IMR-90 (cell line): Measurements from ENCODE around the gene JMJD6. TPM values are rescaled to one million over a fixed set of nuclear protein-coding genes. Genes with fewer than 3 reads are reported as not detected.
A peak's percentile ranks its signal among the peaks of the same experiment; 100 is the strongest.

ENCODE experiments used
- ATAC-seq: fragments of 200-7000 bp; cut with Tn5 transposase; 2 replicates; pipeline ENCODE4 v1.9.1; 2020; ENCODE audit warnings: low read depth, mild to moderate bottlenecking, moderate library complexity
- BruUV-seq: library from RNA; stranded (reverse); fragments of 400-500 nt; replicated peaks from 2 replicates; lab custom pipeline; 2021; lab: Mats Ljungman, UMichigan
- CTCF ChIA-PET: fragments of 300-600 bp; formaldehyde crosslinking; extraction: SDS; loops from one replicate; lab custom pipeline; 2021; ENCODE audit warnings: antibody characterized with exemption; lab: Yijun Ruan, JAX
- POLR2A ChIA-PET: fragments of 300-600 bp; sonication (Branson Sonifier 250); formaldehyde crosslinking; loops from one replicate; lab custom pipeline; 2022; ENCODE audit warnings: antibody characterized with exemption; ENCODE audit not compliant: unreplicated experiment; lab: Charles Lee
- DNase-seq: peaks from one replicate; pipeline ENCODE4 v3.0.0; 2013
- H2AFZ ChIP-seq: replicated peaks from 2 replicates; pipeline ENCODE3; 2013; ENCODE audit warnings: low read length, mild to moderate bottlenecking; ENCODE audit not compliant: poor library complexity
- H2AK5ac ChIP-seq: 2 replicates; pipeline ENCODE4 v1.6.1; 2013; ENCODE audit warnings: low read depth, low read length, inconsistent platforms
- H2AK9ac ChIP-seq: replicated peaks from 2 replicates; pipeline ENCODE3; 2013; ENCODE audit warnings: mild to moderate bottlenecking, low read depth, low read length, moderate library complexity; ENCODE audit not compliant: poor library complexity
- H2BK120ac ChIP-seq: 2 replicates; pipeline ENCODE4 v1.6.1; 2013; ENCODE audit warnings: low read depth, low read length, inconsistent platforms
- H2BK15ac ChIP-seq: 3 replicates; pipeline ENCODE4 v1.6.1; 2013; ENCODE audit warnings: low read depth, low read length, inconsistent platforms
- H2BK20ac ChIP-seq: 2 replicates; pipeline ENCODE4 v1.6.1; 2013; ENCODE audit warnings: low read depth, mild to moderate bottlenecking, inconsistent platforms, low read length, moderate library complexity
- H2BK5ac ChIP-seq: 2 replicates; pipeline ENCODE4 v1.6.1; 2013; ENCODE audit warnings: mild to moderate bottlenecking, low read depth, low read length, inconsistent platforms; ENCODE audit not compliant: poor library complexity, severe bottlenecking
- H3K14ac ChIP-seq: replicated peaks from 2 replicates; pipeline ENCODE4 v1.6.1; 2013; ENCODE audit warnings: low read depth, low read length, inconsistent platforms
- H3K18ac ChIP-seq: 2 replicates; pipeline ENCODE4 v1.6.1; 2013; ENCODE audit warnings: low read depth, low read length, control low read depth
- H3K23ac ChIP-seq: 2 replicates; pipeline ENCODE4 v1.6.1; 2013; ENCODE audit warnings: low read depth, low read length, inconsistent platforms
- H3K27ac ChIP-seq: 2 replicates; pipeline ENCODE4 v1.5.1; 2013; ENCODE audit warnings: mild to moderate bottlenecking, control low read depth, low read length; ENCODE audit not compliant: insufficient read depth
- H3K27me3 ChIP-seq: 2 replicates; pipeline ENCODE4 v1.6.1; 2013; ENCODE audit warnings: low read length; ENCODE audit not compliant: control insufficient read depth, insufficient read depth
- H3K36me3 ChIP-seq: 2 replicates; pipeline ENCODE4 v1.6.1; 2013; ENCODE audit warnings: low read length, mixed read lengths; ENCODE audit not compliant: control insufficient read depth, insufficient read depth
- H3K4ac ChIP-seq: 2 replicates; pipeline ENCODE4 v1.6.1; 2013; ENCODE audit warnings: low read depth, low read length, inconsistent platforms
- H3K4me1 ChIP-seq: 2 replicates; pipeline ENCODE4 v1.6.1; 2013; ENCODE audit warnings: low read length, mixed read lengths; ENCODE audit not compliant: control insufficient read depth, insufficient read depth
- H3K4me2 ChIP-seq: 2 replicates; pipeline ENCODE4 v1.6.1; 2013; ENCODE audit warnings: low read depth, mild to moderate bottlenecking, control low read depth, low read length, moderate library complexity
- H3K4me3 ChIP-seq: 2 replicates; pipeline ENCODE4 v1.5.1; 2013; ENCODE audit warnings: low read depth, mild to moderate bottlenecking, control low read depth, low read length, moderate library complexity; ENCODE audit not compliant: insufficient read depth
- H3K56ac ChIP-seq: 2 replicates; pipeline ENCODE4 v1.6.1; 2013; ENCODE audit warnings: low read length, inconsistent platforms; ENCODE audit not compliant: insufficient read depth; ENCODE audit errors: extremely low read depth
- H3K79me1 ChIP-seq, 2 experiments: 2 replicates each; pipeline ENCODE4 v1.6.1; 2013; ENCODE audit warnings: low read length in 2 of 2, inconsistent platforms in 1 of 2, low read depth in 1 of 2
- H3K9ac ChIP-seq: 2 replicates; pipeline ENCODE4 v1.6.1; 2013; ENCODE audit warnings: low read depth, low read length, control low read depth
- H3K9me1 ChIP-seq: 2 replicates; pipeline ENCODE4 v1.6.1; 2013; ENCODE audit warnings: low read length, inconsistent platforms; ENCODE audit not compliant: insufficient read depth
- H3K9me3 ChIP-seq: 2 replicates; pipeline ENCODE4 v1.6.1; 2013; ENCODE audit warnings: low read length; ENCODE audit not compliant: control insufficient read depth, insufficient read depth
- H4K20me1 ChIP-seq: 2 replicates; pipeline ENCODE4 v1.6.1; 2013; ENCODE audit warnings: low read length, inconsistent platforms; ENCODE audit not compliant: insufficient read depth
- H4K5ac ChIP-seq: 2 replicates; pipeline ENCODE4 v1.6.1; 2013; ENCODE audit warnings: mild to moderate bottlenecking, low read depth, low read length, control low read depth
- H4K8ac ChIP-seq, 2 experiments: 2 replicates each; pipeline ENCODE4 v1.6.1; 2013; ENCODE audit warnings: low read depth in 2 of 2, low read length in 2 of 2, control low read depth in 1 of 2, inconsistent platforms in 1 of 2
- H4K91ac ChIP-seq: 2 replicates; pipeline ENCODE4 v1.6.1; 2013; ENCODE audit warnings: low read depth, low read length, inconsistent platforms; ENCODE audit not compliant: insufficient read depth
- BHLHE40 ChIP-seq: fragments of 150-350 bp; IDR thresholded peaks from 2 replicates; pipeline ENCODE4 v1.6.1; 2016; ENCODE audit warnings: mild to moderate bottlenecking, low read depth, low read length
- CEBPB ChIP-seq: IDR thresholded peaks from 2 replicates; pipeline ENCODE4 v1.6.1; 2012; ENCODE audit warnings: low read depth, low read length, improper control_type of control experiment
- CHD1 ChIP-seq: IDR thresholded peaks from 2 replicates; pipeline ENCODE4 v1.6.1; 2012; ENCODE audit warnings: low read depth, low read length, improper control_type of control experiment
- CTCF ChIP-seq: conservative IDR thresholded peaks from 2 replicates; pipeline ENCODE4 v1.5.1; 2012; ENCODE audit warnings: mild to moderate bottlenecking, low read depth, low read length, improper control_type of control experiment
- FOS ChIP-seq: fragments of 150-350 bp; IDR thresholded peaks from 2 replicates; pipeline ENCODE4 v1.6.1; 2016; ENCODE audit warnings: low read depth, low read length
- MAFK ChIP-seq: IDR thresholded peaks from 2 replicates; pipeline ENCODE4 v1.6.1; 2012; ENCODE audit warnings: low read depth, low read length, improper control_type of control experiment
- MAZ ChIP-seq: IDR thresholded peaks from 2 replicates; pipeline ENCODE4 v1.6.1; 2012; ENCODE audit warnings: low read depth, mild to moderate bottlenecking, low read length, improper control_type of control experiment, moderate library complexity, borderline replicate concordance
- MXI1 ChIP-seq: IDR thresholded peaks from 2 replicates; pipeline ENCODE4 v1.6.1; 2012; ENCODE audit warnings: low read depth, mild to moderate bottlenecking, low read length, moderate library complexity, borderline replicate concordance
- NFE2L2 ChIP-seq: fragments of 150-350 bp; IDR thresholded peaks from 2 replicates; pipeline ENCODE4 v1.6.1; 2016; ENCODE audit warnings: low read depth, mild to moderate bottlenecking, low read length
- POLR2A ChIP-seq: IDR thresholded peaks from 2 replicates; pipeline ENCODE4 v1.6.1; 2012; ENCODE audit warnings: mild to moderate bottlenecking, low read depth, low read length
- RAD21 ChIP-seq: IDR thresholded peaks from 2 replicates; pipeline ENCODE4 v1.6.1; 2012; ENCODE audit warnings: low read length, improper control_type of control experiment
- RCOR1 ChIP-seq: IDR thresholded peaks from 2 replicates; pipeline ENCODE4 v1.6.1; 2012; ENCODE audit warnings: mild to moderate bottlenecking, low read length, improper control_type of control experiment; ENCODE audit not compliant: insufficient replicate concordance
- RFX5 ChIP-seq: IDR thresholded peaks from 2 replicates; pipeline ENCODE4 v1.8.0; 2012; ENCODE audit warnings: low read depth, mild to moderate bottlenecking, low read length, moderate library complexity
- SMC3 ChIP-seq: fragments of 150-350 bp; IDR thresholded peaks from 2 replicates; pipeline ENCODE4 v1.6.1; 2016; ENCODE audit warnings: low read depth, mild to moderate bottlenecking, antibody characterized with exemption, low read length, moderate library complexity
- USF2 ChIP-seq: fragments of 150-350 bp; IDR thresholded peaks from 2 replicates; pipeline ENCODE4 v1.6.1; 2017; ENCODE audit warnings: mild to moderate bottlenecking, antibody characterized with exemption, low read length, low read depth
- WGBS, 2 experiments: methylation state at CpG; one replicate each; pipeline versions ENCODE4 v1.1.5 to v1.1.7; 2013; ENCODE audit warnings: missing lambda C conversion rate in 2 of 2; ENCODE audit not compliant: insufficient read length in 1 of 2; ENCODE audit errors: extremely low coverage in 2 of 2; 5-methylcytosine and 5-hydroxymethylcytosine counted together
- dilution Hi-C: fragments of 300-500 bp; cut with HindIII; formaldehyde crosslinking; loops from one replicate; pipeline ENCODE4 v1.14.3; 2018; ENCODE audit warnings: low sequenced_read_pairs; ENCODE audit not compliant: unreplicated experiment
- in situ Hi-C: fragments of 300-500 bp; cut with MboI; formaldehyde crosslinking; loops from 3 replicates; pipeline ENCODE4 v1.14.3; 2019; ENCODE audit warnings: low sequenced_read_pairs, inconsistent platforms, mixed read lengths
- intact Hi-C: fragments of 100-400 bp; cut with micrococcal nuclease; formaldehyde crosslinking; loops from 2 replicates; pipeline ENCODE4 v1.10.0; 2022
- polyA plus RNA-seq, 3 experiments: library from polyadenylated mRNA; depleted of rRNA; stranded (reverse); fragments of >200 nt; gene quantifications; 2 replicates each; pipeline ENCODE4 v1.2.3, GENCODE V29; 2012; ENCODE audit warnings: low replicate concordance in 1 of 3
- total RNA-seq: library from RNA; depleted of rRNA; stranded (reverse); fragments of >200 nt; gene quantifications from 2 replicates; pipeline ENCODE4 v1.2.3, GENCODE V29; 2012
- TF ChIP-seq, protein P1 (sequence below): fragments of 150-350 bp; IDR thresholded peaks from 2 replicates; pipeline ENCODE4 v1.6.1; 2016; ENCODE audit warnings: low read depth, mild to moderate bottlenecking, low read length, moderate library complexity, borderline replicate concordance

JMJD6 gene
- total and polyA plus RNA-seq, 2 of the 4 experiments (the other 2 are of a cell fraction) = 24.4 to 33.7 TPM

DNA sequence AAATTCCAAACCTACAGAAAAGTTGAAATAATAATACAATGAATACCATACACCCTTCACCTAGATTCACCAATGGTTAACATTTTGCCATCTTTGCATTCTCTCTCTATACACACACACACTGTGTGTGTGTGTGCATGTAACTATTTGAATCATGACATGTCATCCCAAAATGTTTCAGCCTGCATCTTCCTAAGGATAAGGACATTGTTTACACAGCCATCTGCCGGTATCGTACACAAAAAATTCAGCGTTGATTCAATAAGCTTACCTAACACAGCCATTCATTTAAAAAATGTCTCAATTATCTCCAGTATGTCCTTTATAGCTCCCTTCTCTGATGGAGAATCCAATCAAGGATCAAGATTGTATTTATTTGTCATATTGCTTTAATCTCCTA, 19.6 kb downstream of the JMJD6 start:
- peaks cover 7 to 82% of the 10 kb centered on the region in 2 experiments; a peak in 3 of 4 replicates for H3K79me1 ChIP-seq
- H2BK5ac ChIP-seq = peak overlapping the region; percentile 9
- no peaks in the 10 kb centered on the region for H3K27me3 ChIP-seq
- BruUV-seq = no TSS peak
- H3K27ac ChIP-seq = no peak overlapping the region
- no peak overlapping the region for H3K14ac ChIP-seq
- H2AK9ac ChIP-seq = no peak overlapping the region
- DNase-seq (no peak), ATAC-seq (no peak)
- no peak overlapping the region for H2AFZ ChIP-seq
- H2BK20ac ChIP-seq = no peak overlapping the region
- H3K18ac ChIP-seq = no peak overlapping the region
- peaks cover 7% of the 10 kb centered on the region for H3K36me3 ChIP-seq
- POLR2A ChIA-PET = no interaction called here
- H4K5ac ChIP-seq = no peak overlapping the region
- intact Hi-C loops (no loop called here), dilution Hi-C loops (no loop called here), in situ Hi-C loops (no loop called here)
- no peaks in the 10 kb centered on the region for H3K9me3 ChIP-seq
- peaks cover 80% of the 10 kb centered on the region for H4K20me1 ChIP-seq
- no peak overlapping the region for H4K91ac ChIP-seq
- H3K4me2 ChIP-seq = peak overlapping the region; percentile 42; the same call in 1 of the 2 replicates
- H3K4me3 ChIP-seq = no peak overlapping the region
- H3K9me1 ChIP-seq = peaks cover 27% of the 10 kb centered on the region
- no peak overlapping the region for H3K4ac ChIP-seq
- no peak overlapping the region for H3K56ac ChIP-seq
- WGBS, 2 experiments = no CpG with 5 or more reads among the region's 3 CpGs
- H2AK5ac ChIP-seq = no peak overlapping the region
- H3K4me1 ChIP-seq = peaks cover 31% of the 10 kb centered on the region
- CTCF ChIA-PET = no interaction called here
- H3K23ac ChIP-seq = peak overlapping the region; percentile 45; the same call in 1 of the 2 replicates
- H3K9ac ChIP-seq = no peak overlapping the region
- TF ChIP-seq USF2 (no peak), MAZ (no peak), SMC3 (no peak), POLR2A (no peak), MXI1 (no peak), FOS (no peak), CHD1 (no peak), RFX5 (no peak), RAD21 (no peak), CEBPB (no peak), BHLHE40 (no peak), NFE2L2 (no peak), RCOR1 (no peak), CTCF (no peak), MAFK (no peak)
- TF ChIP-seq, protein P1, sequence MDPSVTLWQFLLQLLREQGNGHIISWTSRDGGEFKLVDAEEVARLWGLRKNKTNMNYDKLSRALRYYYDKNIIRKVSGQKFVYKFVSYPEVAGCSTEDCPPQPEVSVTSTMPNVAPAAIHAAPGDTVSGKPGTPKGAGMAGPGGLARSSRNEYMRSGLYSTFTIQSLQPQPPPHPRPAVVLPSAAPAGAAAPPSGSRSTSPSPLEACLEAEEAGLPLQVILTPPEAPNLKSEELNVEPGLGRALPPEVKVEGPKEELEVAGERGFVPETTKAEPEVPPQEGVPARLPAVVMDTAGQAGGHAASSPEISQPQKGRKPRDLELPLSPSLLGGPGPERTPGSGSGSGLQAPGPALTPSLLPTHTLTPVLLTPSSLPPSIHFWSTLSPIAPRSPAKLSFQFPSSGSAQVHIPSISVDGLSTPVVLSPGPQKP = no peak
- no peak overlapping the region for H2BK120ac ChIP-seq
- no peak overlapping the region for H2BK15ac ChIP-seq
- H4K8ac ChIP-seq = no peak overlapping the region
